Karpas-422 (cell line): ENCODE measurements around the gene OR2C3. TPM values are rescaled to one million over a fixed set of nuclear protein-coding genes. Genes with fewer than 3 reads are reported as not detected.

ENCODE experiments used
- DNase-seq: peaks from one replicate; pipeline ENCODE4 v3.0.0-alpha.2; 2015
- H2AFZ ChIP-seq: fragments of 200-600 bp; sonication (generic); 2 replicates; pipeline ENCODE4 v1.6.1; 2014; ENCODE audit warnings: antibody characterized with exemption, low read length, mixed read lengths
- H3K27ac ChIP-seq: fragments of 200-600 bp; sonication (generic); 2 replicates; pipeline ENCODE4 v1.5.1; 2014; ENCODE audit warnings: mild to moderate bottlenecking, low read length, moderate library complexity
- H3K27me3 ChIP-seq: fragments of 200-600 bp; sonication (generic); 2 replicates; pipeline ENCODE4 v1.6.1; 2014; ENCODE audit warnings: low read length, mixed read lengths
- H3K36me3 ChIP-seq: fragments of 200-600 bp; sonication (generic); 2 replicates; pipeline ENCODE4 v1.6.1; 2014; ENCODE audit warnings: low read length, mixed read lengths; ENCODE audit not compliant: insufficient read depth
- H3K4me1 ChIP-seq: fragments of 200-600 bp; sonication (generic); 2 replicates; pipeline ENCODE4 v1.6.1; 2014; ENCODE audit warnings: mild to moderate bottlenecking, low read length, mixed read lengths
- H3K4me2 ChIP-seq: fragments of 200-600 bp; sonication (generic); 2 replicates; pipeline ENCODE4 v1.6.1; 2014; ENCODE audit warnings: low read length, low read depth, mild to moderate bottlenecking; ENCODE audit not compliant: poor library complexity, severe bottlenecking
- H3K4me3 ChIP-seq: fragments of 200-600 bp; sonication (generic); 2 replicates; pipeline ENCODE4 v1.5.1; 2014; ENCODE audit warnings: mild to moderate bottlenecking, antibody characterized with exemption, low read length, mixed read lengths
- H3K79me2 ChIP-seq: fragments of 200-600 bp; sonication (generic); 2 replicates; pipeline ENCODE4 v1.6.1; 2014; ENCODE audit warnings: mild to moderate bottlenecking, low read length, mixed read lengths
- H3K9ac ChIP-seq: fragments of 200-600 bp; sonication (generic); 2 replicates; pipeline ENCODE4 v1.6.0; 2014; ENCODE audit warnings: low read length
- H3K9me2 ChIP-seq: fragments of 200-600 bp; sonication (generic), shearing (Covaris generic); replicated peaks from 2 replicates; pipeline ENCODE4 v1.6.0; 2014; ENCODE audit warnings: mild to moderate bottlenecking, low read length, moderate library complexity; ENCODE audit not compliant: insufficient read depth
- H3K9me3 ChIP-seq: fragments of 300-700, 200-600 bp; sonication (generic); 2 replicates; pipeline ENCODE4 v1.6.1; 2014; ENCODE audit warnings: low read length, mixed read lengths
- H4K20me1 ChIP-seq: fragments of 200-600 bp; sonication (generic); 2 replicates; pipeline ENCODE4 v1.6.1; 2014; ENCODE audit warnings: mild to moderate bottlenecking, antibody characterized with exemption, low read length, low read depth; ENCODE audit not compliant: insufficient read depth
- total RNA-seq: library from RNA; depleted of rRNA; stranded (reverse); fragments of >200 nt; shearing (Covaris generic); gene quantifications from 2 replicates; pipeline ENCODE4 v1.2.3, GENCODE V29; 2014; ENCODE audit warnings: low replicate concordance

The OR2C3 gene
- total RNA-seq, 1 experiment from 2014 or later, result not detected

- Histone ChIP-seq H3K9ac (no peak overlapping the region), H4K20me1 (no peaks in the 10 kb centered on the region), H3K36me3 (no peaks in the 10 kb centered on the region), H3K4me1 (no peaks in the 10 kb centered on the region), H3K4me3 (no peak overlapping the region), H3K79me2 (no peaks in the 10 kb centered on the region), H3K9me2 (no peaks in the 10 kb centered on the region), H3K4me2 (no peak overlapping the region), H2AFZ (no peak overlapping the region), H3K9me3 (no peaks in the 10 kb centered on the region), H3K27me3 (no peaks in the 10 kb centered on the region), H3K27ac (no peak overlapping the region)
- no peak for DNase-seq
Measured at GRCh38 chr1:247506831-247507230, 29.4 kb downstream of the OR2C3 start.

- Histone ChIP-seq H4K20me1 (no peaks in the 10 kb centered on the region), H3K9ac (no peak overlapping the region), H3K4me3 (no peak overlapping the region), H3K9me3 (no peaks in the 10 kb centered on the region), H3K4me1 (no peaks in the 10 kb centered on the region), H3K27me3 (no peaks in the 10 kb centered on the region), H3K27ac (no peak overlapping the region), H3K9me2 (no peaks in the 10 kb centered on the region), H3K4me2 (no peak overlapping the region), H3K36me3 (no peaks in the 10 kb centered on the region), H3K79me2 (no peaks in the 10 kb centered on the region), H2AFZ (no peak overlapping the region)
- DNase-seq, result no peak
Measured at GRCh38 chr1:247500865-247501264, 35.4 kb downstream of the OR2C3 start.

GRCh38 chr1:247496581-247497285, 39.5 kb downstream of the OR2C3 start:
- H3K27ac ChIP-seq, result no peak overlapping the region
- no peaks in the 10 kb centered on the region for H3K9me2 ChIP-seq
- H3K79me2 ChIP-seq, result no peaks in the 10 kb centered on the region
- H3K27me3 ChIP-seq, result no peaks in the 10 kb centered on the region
- no peaks in the 10 kb centered on the region for H3K36me3 ChIP-seq
- H2AFZ ChIP-seq, result no peak overlapping the region
- H3K9me3 ChIP-seq, result no peaks in the 10 kb centered on the region
- no peak overlapping the region for H3K4me3 ChIP-seq
- no peak overlapping the region for H3K4me2 ChIP-seq
- no peaks in the 10 kb centered on the region for H4K20me1 ChIP-seq
- DNase-seq, result no peak
- H3K9ac ChIP-seq, result no peak overlapping the region
- H3K4me1 ChIP-seq, result no peaks in the 10 kb centered on the region

- DNase-seq, result no peak
- Histone ChIP-seq H3K4me3 (no peak overlapping the region), H3K9me2 (no peaks in the 10 kb centered on the region), H3K36me3 (no peaks in the 10 kb centered on the region), H3K9me3 (no peaks in the 10 kb centered on the region), H3K27me3 (no peaks in the 10 kb centered on the region), H3K4me2 (no peak overlapping the region), H4K20me1 (no peaks in the 10 kb centered on the region), H3K4me1 (no peaks in the 10 kb centered on the region), H3K79me2 (no peaks in the 10 kb centered on the region), H3K9ac (no peak overlapping the region), H3K27ac (no peak overlapping the region), H2AFZ (no peak overlapping the region)
Measured at GRCh38 chr1:247494767-247495166, 41.5 kb downstream of the OR2C3 start.

- no peak overlapping the region for H3K4me2 ChIP-seq
- H4K20me1 ChIP-seq, result no peaks in the 10 kb centered on the region
- no peak overlapping the region for H2AFZ ChIP-seq
- H3K27ac ChIP-seq, result no peak overlapping the region
- no peaks in the 10 kb centered on the region for H3K4me1 ChIP-seq
- no peak overlapping the region for H3K4me3 ChIP-seq
- no peaks in the 10 kb centered on the region for H3K27me3 ChIP-seq
- H3K79me2 ChIP-seq, result no peaks in the 10 kb centered on the region
- H3K9me2 ChIP-seq, result no peaks in the 10 kb centered on the region
- no peaks in the 10 kb centered on the region for H3K36me3 ChIP-seq
- DNase-seq, result no peak
- no peak overlapping the region for H3K9ac ChIP-seq
- H3K9me3 ChIP-seq, result no peaks in the 10 kb centered on the region
Measured at GRCh38 chr1:247493106-247493505, 43.1 kb downstream of the OR2C3 start.

GRCh38 chr1:247491328-247491727, 44.9 kb downstream of the OR2C3 start:
- H2AFZ ChIP-seq, result no peak overlapping the region
- H3K4me3 ChIP-seq, result no peak overlapping the region
- no peak overlapping the region for H3K9ac ChIP-seq
- H4K20me1 ChIP-seq, result no peaks in the 10 kb centered on the region
- no peak overlapping the region for H3K27ac ChIP-seq
- H3K9me2 ChIP-seq, result no peaks in the 10 kb centered on the region
- H3K79me2 ChIP-seq, result no peaks in the 10 kb centered on the region
- H3K27me3 ChIP-seq, result no peaks in the 10 kb centered on the region
- H3K36me3 ChIP-seq, result no peaks in the 10 kb centered on the region
- DNase-seq, result no peak
- no peaks in the 10 kb centered on the region for H3K9me3 ChIP-seq
- H3K4me1 ChIP-seq, result no peaks in the 10 kb centered on the region
- no peak overlapping the region for H3K4me2 ChIP-seq

- H3K4me1 ChIP-seq, result no peaks in the 10 kb centered on the region
- H4K20me1 ChIP-seq, result no peaks in the 10 kb centered on the region
- no peak overlapping the region for H3K27ac ChIP-seq
- no peaks in the 10 kb centered on the region for H3K9me2 ChIP-seq
- H3K9me3 ChIP-seq, result no peaks in the 10 kb centered on the region
- no peak overlapping the region for H3K9ac ChIP-seq
- peak; percentile 66 for DNase-seq
- H2AFZ ChIP-seq, result no peak overlapping the region
- H3K4me2 ChIP-seq, result no peak overlapping the region
- H3K4me3 ChIP-seq, result no peak overlapping the region
- H3K79me2 ChIP-seq, result no peaks in the 10 kb centered on the region
- no peaks in the 10 kb centered on the region for H3K36me3 ChIP-seq
- H3K27me3 ChIP-seq, result no peaks in the 10 kb centered on the region
Measured at GRCh38 chr1:247487057-247487456, 49.2 kb downstream of the OR2C3 start.

- Histone ChIP-seq H2AFZ (no peak overlapping the region), H3K79me2 (no peaks in the 10 kb centered on the region), H3K9me3 (no peaks in the 10 kb centered on the region), H3K4me2 (no peak overlapping the region), H4K20me1 (no peaks in the 10 kb centered on the region), H3K4me1 (no peaks in the 10 kb centered on the region), H3K4me3 (no peak overlapping the region), H3K27me3 (no peaks in the 10 kb centered on the region), H3K9me2 (no peaks in the 10 kb centered on the region), H3K36me3 (no peaks in the 10 kb centered on the region), H3K9ac (no peak overlapping the region), H3K27ac (no peak overlapping the region)
- DNase-seq, result no peak
Measured at GRCh38 chr1:247482747-247483146, 53.5 kb downstream of the OR2C3 start.
